ENCODE measurements around the gene SPINK13.
"Not testable (repeated sequence)": the region's sequence is repeated elsewhere in the genome, so short reads cannot be mapped to it uniquely, and the experiment has no call there.

Gene SPINK13

GRCh38 chr5:148309746-148310145 lies 41.2 kb downstream of the SPINK13 start:
- no peak for DNase-seq (ENCODE audit: low read depth)
- H3K4me3 ChIP-seq (ENCODE audit: low read depth, low read length): no peak overlapping the region

GRCh38 chr5:148311484-148311883 lies 42.9 kb downstream of the SPINK13 start:
- no peak overlapping the region for H3K4me3 ChIP-seq (ENCODE audit: low read depth, low read length)
- DNase-seq (ENCODE audit: low read depth): no peak

- no peak within 1 kb of the TSS for H3K4me3 ChIP-seq (ENCODE audit: low read depth, low read length)
- DNase-seq (ENCODE audit: low read depth): no peak
Observed at GRCh38 chr5:148312153-148312552, 43.6 kb downstream of the SPINK13 start, which contains the start of gene SPINK7. TSS of gene SPINK7 (plus strand) at chr5:148312423. CDS start at chr5:148312484, 61 bp downstream.

- no peak for DNase-seq (ENCODE audit: low read depth)
- H3K4me3 ChIP-seq (ENCODE audit: low read depth, low read length): no peak overlapping the region
Observed at GRCh38 chr5:148314187-148314586, 45.6 kb downstream of the SPINK13 start.

- H3K4me3 ChIP-seq (ENCODE audit: low read depth, low read length): no peak overlapping the region
- no peak for DNase-seq (ENCODE audit: low read depth)
Observed at GRCh38 chr5:148314731-148315130, 46.1 kb downstream of the SPINK13 start.

- H3K4me3 ChIP-seq (ENCODE audit: low read depth, low read length); DNase-seq (ENCODE audit: low read depth): not testable (repeated sequence)
Observed at GRCh38 chr5:148320011-148320963, 51.7 kb downstream of the SPINK13 start.

- no peak for DNase-seq (ENCODE audit: low read depth)
- no peak overlapping the region for H3K4me3 ChIP-seq (ENCODE audit: low read depth, low read length)
Observed at GRCh38 chr5:148333262-148333849, 64.8 kb downstream of the SPINK13 start.

GRCh38 chr5:148335259-148335658 lies 66.7 kb downstream of the SPINK13 start, which contains the start of gene SPINK9:
TSS of gene SPINK9 (plus strand) at chr5:148335559. CDS start at chr5:148335614, 55 bp downstream.
- DNase-seq (ENCODE audit: low read depth): no peak

More at GRCh38 chr5:148335259-148335658, 66.7 kb downstream of the SPINK13 start, which contains the start of gene SPINK9:
- no peak within 1 kb of the TSS for H3K4me3 ChIP-seq (ENCODE audit: low read depth, low read length)

All from skeletal muscle cell (primary cell).